A673 (cell line): Measurements from ENCODE around the gene TMEM158.

ENCODE experiments used
- EZH2 ChIP-seq: fragments of 200-600 bp; sonication (generic); IDR thresholded peaks from 2 replicates; pipeline ENCODE4 v1.6.1; 2017; ENCODE audit warnings: borderline replicate concordance, low read depth, mild to moderate bottlenecking, mixed read lengths, antibody characterized with exemption, low read length; ENCODE audit not compliant: poor library complexity, severe bottlenecking
- TF ChIP-seq, protein P1 (sequence below): fragments of 300-800, 200-600 bp; sonication (generic); conservative IDR thresholded peaks from 2 replicates; pipeline ENCODE4 v1.5.1; 2017; ENCODE audit warnings: low read depth, mild to moderate bottlenecking, antibody characterized with exemption, low read length, moderate library complexity, mixed read lengths

DNA sequence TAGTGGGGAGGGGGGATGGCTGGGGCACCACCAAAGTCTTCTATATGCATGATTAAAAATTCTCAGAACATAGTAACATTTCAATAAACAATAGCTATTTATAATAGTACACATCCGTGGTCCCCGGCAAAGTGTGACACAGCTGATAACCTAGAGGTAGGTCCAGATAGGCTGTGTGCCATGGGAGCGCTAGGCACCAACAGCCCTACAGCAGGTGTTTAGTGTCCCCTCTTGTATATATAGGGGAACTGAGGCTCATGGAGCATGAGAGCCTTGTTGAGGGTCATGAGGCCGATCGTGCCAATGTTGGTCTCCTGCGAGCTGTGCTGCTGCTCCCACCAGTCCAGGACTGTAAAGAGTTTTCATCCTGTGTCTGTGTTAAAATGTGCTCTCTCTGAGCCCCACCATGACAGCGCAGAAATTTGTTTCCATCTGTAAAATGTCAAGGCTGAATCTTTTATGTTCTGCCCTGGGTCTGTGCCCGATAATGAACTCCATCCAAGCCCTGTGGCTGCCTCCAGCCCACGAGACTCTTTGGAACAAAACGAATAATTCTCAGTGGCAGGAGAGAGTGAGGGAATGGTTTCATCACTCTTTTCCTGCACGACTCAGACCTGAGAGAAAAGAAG, 14.5 kb downstream of the TMEM158 start:
- TF ChIP-seq, protein P1, sequence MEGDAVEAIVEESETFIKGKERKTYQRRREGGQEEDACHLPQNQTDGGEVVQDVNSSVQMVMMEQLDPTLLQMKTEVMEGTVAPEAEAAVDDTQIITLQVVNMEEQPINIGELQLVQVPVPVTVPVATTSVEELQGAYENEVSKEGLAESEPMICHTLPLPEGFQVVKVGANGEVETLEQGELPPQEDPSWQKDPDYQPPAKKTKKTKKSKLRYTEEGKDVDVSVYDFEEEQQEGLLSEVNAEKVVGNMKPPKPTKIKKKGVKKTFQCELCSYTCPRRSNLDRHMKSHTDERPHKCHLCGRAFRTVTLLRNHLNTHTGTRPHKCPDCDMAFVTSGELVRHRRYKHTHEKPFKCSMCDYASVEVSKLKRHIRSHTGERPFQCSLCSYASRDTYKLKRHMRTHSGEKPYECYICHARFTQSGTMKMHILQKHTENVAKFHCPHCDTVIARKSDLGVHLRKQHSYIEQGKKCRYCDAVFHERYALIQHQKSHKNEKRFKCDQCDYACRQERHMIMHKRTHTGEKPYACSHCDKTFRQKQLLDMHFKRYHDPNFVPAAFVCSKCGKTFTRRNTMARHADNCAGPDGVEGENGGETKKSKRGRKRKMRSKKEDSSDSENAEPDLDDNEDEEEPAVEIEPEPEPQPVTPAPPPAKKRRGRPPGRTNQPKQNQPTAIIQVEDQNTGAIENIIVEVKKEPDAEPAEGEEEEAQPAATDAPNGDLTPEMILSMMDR, result no peak
- TF ChIP-seq EZH2, result no peak
